ENCODE data around the gene THRAP3. TPM values are rescaled to one million over a fixed set of nuclear protein-coding genes. Genes with fewer than 3 reads are reported as not detected.

The THRAP3 gene
- total and polyA plus RNA-seq, 4 experiments from 2014 or later, result 58.5 to 130 (median 113) TPM

DNA sequence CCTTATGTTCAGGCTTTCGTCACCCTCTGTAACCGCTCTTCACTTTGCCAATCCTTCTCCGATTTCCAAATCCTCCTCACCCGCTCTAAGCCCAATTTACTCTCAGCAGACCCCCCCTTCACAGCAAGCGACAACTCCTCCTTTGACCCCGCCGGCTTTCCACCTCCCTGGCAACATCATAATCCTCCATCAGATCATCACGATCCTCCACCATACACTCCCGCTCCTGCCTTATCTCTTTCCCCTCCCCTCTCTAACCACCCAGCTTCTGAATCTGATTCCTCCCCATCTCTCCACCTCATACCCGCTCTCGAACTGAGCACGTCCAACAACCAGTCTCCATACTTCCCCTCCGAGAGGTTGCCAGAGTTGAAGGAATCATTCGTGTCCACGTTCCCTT, 106.7 kb downstream of the THRAP3 start:
- DNase-seq, result no peak
- no peak overlapping the region for H3K27ac ChIP-seq (ENCODE audit: low read depth, low read length)
- H3K4me3 Mint-ChIP-seq, result peak overlapping the region in 1 of 8 donors; percentile 20
- peaks cover 3 to 6% (median 5%) of the 10 kb centered on the region in 4 donors for H3K4me1 Mint-ChIP-seq
- H3K27ac Mint-ChIP-seq, result peak overlapping the region in 1 of 7 donors; percentile 60
- H3K9me3 Mint-ChIP-seq, result no peaks in the 10 kb centered on the region
- no peak overlapping the region for H3K4me3 ChIP-seq (ENCODE audit: low read length in 2 of 2)
- no peaks in the 10 kb centered on the region for H3K4me1 ChIP-seq (ENCODE audit: insufficient read depth, low read length)
- no peaks in the 10 kb centered on the region for H3K36me3 ChIP-seq (ENCODE audit: insufficient read depth, low read length)
- CTCF ChIA-PET (ENCODE audit: partially characterized antibody), result no interaction called here
- H3K27me3 Mint-ChIP-seq, result no peaks in the 10 kb centered on the region
- intact Hi-C loops (cut with micrococcal nuclease), result no loop called here
- no peaks in the 10 kb centered on the region for H3K36me3 Mint-ChIP-seq
- H3K9me3 ChIP-seq (ENCODE audit: control insufficient read depth in 1 of 2, low read length in 2 of 2), result no peaks in the 10 kb centered on the region
- POLR2A ChIA-PET (ENCODE audit: partially characterized antibody), result no interaction called here
- H3K27me3 ChIP-seq (ENCODE audit: insufficient read depth, low read length), result no peaks in the 10 kb centered on the region

DNA sequence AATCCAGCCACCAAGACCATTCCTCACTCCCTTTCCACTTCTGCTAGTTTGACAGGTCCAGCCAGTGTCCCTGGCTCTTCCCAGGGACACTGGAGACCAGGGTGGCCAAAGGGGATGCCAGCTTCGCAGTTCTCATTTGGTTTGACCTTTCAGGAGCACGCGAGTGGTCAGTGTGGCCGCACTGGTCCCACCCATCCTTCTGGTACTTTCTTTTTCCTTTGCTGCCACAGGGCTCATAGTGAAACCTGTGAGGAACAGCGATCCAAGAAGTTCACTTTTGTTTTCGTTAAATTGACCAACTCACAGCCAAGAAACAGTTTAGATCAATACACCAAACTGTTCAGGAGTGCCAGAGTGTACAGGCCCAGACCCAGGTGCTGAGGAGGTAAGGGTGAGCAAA, 113.6 kb downstream of the THRAP3 start:
- ChIA-PET CTCF (ENCODE audit: partially characterized antibody) (interaction anchor here (1.3 to 1.5 kb wide), 2 partner anchors 29 to 31 kb away, joined by 3 read pairs; no protein-coding TSS in a partner anchor), POLR2A (ENCODE audit: partially characterized antibody) (no interaction called here)
- Histone ChIP-seq H3K4me1 (ENCODE audit: insufficient read depth, low read length) (peaks cover 10% of the 10 kb centered on the region), H3K9me3 (ENCODE audit: control insufficient read depth in 1 of 2, low read length in 2 of 2) (no peaks in the 10 kb centered on the region), H3K36me3 (ENCODE audit: insufficient read depth, low read length) (peaks cover 8% of the 10 kb centered on the region), H3K4me3 (ENCODE audit: low read length in 2 of 2) (no peak overlapping the region), H3K27ac (ENCODE audit: low read depth, low read length) (no peak overlapping the region), H3K27me3 (ENCODE audit: insufficient read depth, low read length) (no peaks in the 10 kb centered on the region)
- H3K27ac Mint-ChIP-seq, result peak overlapping the region in 1 of 7 donors; percentile 44
- peaks cover 19 to 20% of the 10 kb centered on the region in 2 donors for H3K36me3 Mint-ChIP-seq
- peaks cover 5 to 33% (median 18%) of the 10 kb centered on the region in 4 donors for H3K4me1 Mint-ChIP-seq
- H3K27me3 Mint-ChIP-seq, result no peaks in the 10 kb centered on the region
- no peak for DNase-seq
- peaks cover 0 to 2% (median 0%) of the 10 kb centered on the region in 8 donors for H3K9me3 Mint-ChIP-seq
- no peak overlapping the region for H3K4me3 Mint-ChIP-seq
- intact Hi-C loops (cut with micrococcal nuclease), result no loop called here

DNA sequence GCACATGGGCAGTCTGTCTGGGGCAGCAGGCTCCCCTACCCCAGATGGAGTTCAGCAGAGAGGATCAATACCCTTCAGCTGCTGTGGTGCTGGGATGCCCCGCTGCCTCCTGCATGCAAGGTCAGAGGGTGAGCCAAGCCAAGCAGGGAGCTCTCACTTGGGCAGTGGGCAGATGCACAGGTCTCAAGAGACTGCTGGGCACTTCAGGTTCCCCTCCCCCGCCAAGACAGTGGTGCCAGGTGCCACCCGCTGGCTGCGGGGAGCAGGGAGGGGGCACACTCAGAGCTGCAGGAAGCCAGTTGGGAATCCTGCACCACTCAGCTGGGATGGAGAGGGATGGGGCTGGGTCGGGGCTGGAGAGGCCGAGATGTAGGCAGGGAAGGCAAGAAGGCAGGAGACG, 115.0 kb downstream of the THRAP3 start:
- no peak overlapping the region for H3K27ac ChIP-seq (ENCODE audit: low read depth, low read length)
- peaks cover 16% of the 10 kb centered on the region for H3K4me1 ChIP-seq (ENCODE audit: insufficient read depth, low read length)
- Mint-ChIP-seq H3K9me3 (peaks cover 0 to 2% (median 0%) of the 10 kb centered on the region in 8 donors), H3K36me3 (peaks cover 20 to 21% of the 10 kb centered on the region in 2 donors), H3K4me1 (peaks cover 6 to 42% (median 19%) of the 10 kb centered on the region in 4 donors), H3K27ac (peak overlapping the region in 2 of 7 donors; percentile 37), H3K27me3 (no peaks in the 10 kb centered on the region), H3K4me3 (no peak overlapping the region)
- ChIA-PET CTCF (ENCODE audit: partially characterized antibody) (interaction anchor here (1.5 to 6.7 kb wide), 3 partner anchors 28 to 79 kb away, joined by 3 to 122 read pairs (median 88); no protein-coding TSS in a partner anchor), POLR2A (ENCODE audit: partially characterized antibody) (interaction anchor here (0.8 to 1.2 kb wide), 2 partner anchors 58 to 111 kb away, joined by 3 read pairs; partner anchors contain the start of genes LSM10 and OSCP1)
- no peaks in the 10 kb centered on the region for H3K9me3 ChIP-seq (ENCODE audit: control insufficient read depth in 1 of 2, low read length in 2 of 2)
- no peak for DNase-seq
- intact Hi-C loops (cut with micrococcal nuclease), result no loop called here
- no peaks in the 10 kb centered on the region for H3K27me3 ChIP-seq (ENCODE audit: insufficient read depth, low read length)
- peaks cover 15% of the 10 kb centered on the region for H3K36me3 ChIP-seq (ENCODE audit: insufficient read depth, low read length)
- H3K4me3 ChIP-seq (ENCODE audit: low read length in 2 of 2), result no peak overlapping the region

DNA sequence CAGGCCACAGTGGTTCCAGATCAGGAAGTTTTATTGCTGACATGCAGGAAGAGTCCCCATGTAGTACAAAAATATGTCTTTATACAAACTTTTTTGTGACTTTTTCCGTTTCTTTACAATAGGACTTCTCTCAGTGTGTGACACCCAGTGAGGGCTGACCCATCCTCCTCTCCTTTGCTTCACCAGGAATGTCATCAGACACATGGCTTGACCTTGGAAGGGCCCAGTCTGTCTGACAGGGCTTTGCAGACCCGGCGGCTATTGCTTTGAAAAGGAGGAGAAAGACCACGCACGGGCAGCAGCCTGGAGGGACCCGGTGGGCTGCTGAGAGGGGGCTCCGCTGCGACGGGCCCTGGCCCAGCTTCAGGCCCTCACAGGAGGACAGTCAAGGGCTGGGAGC, 115.4 kb downstream of the THRAP3 start:
- intact Hi-C loops (cut with micrococcal nuclease), result no loop called here
- Mint-ChIP-seq H3K4me3 (no peak overlapping the region), H3K27ac (peak overlapping the region in 2 of 7 donors; percentile 37), H3K27me3 (no peaks in the 10 kb centered on the region), H3K4me1 (peaks cover 6 to 42% (median 20%) of the 10 kb centered on the region in 4 donors), H3K36me3 (peaks cover 20 to 25% of the 10 kb centered on the region in 2 donors), H3K9me3 (peaks cover 0 to 2% (median 0%) of the 10 kb centered on the region in 8 donors)
- ChIA-PET CTCF (ENCODE audit: partially characterized antibody) (interaction anchor here (5.7 to 6.7 kb wide), 2 partner anchors 28 to 78 kb away, joined by 88 to 122 read pairs; no protein-coding TSS in a partner anchor), POLR2A (ENCODE audit: partially characterized antibody) (interaction anchor here (0.8 kb wide), 1 partner anchor 111 kb away, joined by 3 read pairs; the partner anchor contains the start of gene OSCP1)
- peaks cover 19% of the 10 kb centered on the region for H3K36me3 ChIP-seq (ENCODE audit: insufficient read depth, low read length)
- DNase-seq, result no peak
- H3K27me3 ChIP-seq (ENCODE audit: insufficient read depth, low read length), result no peaks in the 10 kb centered on the region
- no peak overlapping the region for H3K27ac ChIP-seq (ENCODE audit: low read depth, low read length)
- peaks cover 16% of the 10 kb centered on the region for H3K4me1 ChIP-seq (ENCODE audit: insufficient read depth, low read length)
- no peak overlapping the region for H3K4me3 ChIP-seq (ENCODE audit: low read length in 2 of 2)
- H3K9me3 ChIP-seq (ENCODE audit: control insufficient read depth in 1 of 2, low read length in 2 of 2), result no peaks in the 10 kb centered on the region

DNA sequence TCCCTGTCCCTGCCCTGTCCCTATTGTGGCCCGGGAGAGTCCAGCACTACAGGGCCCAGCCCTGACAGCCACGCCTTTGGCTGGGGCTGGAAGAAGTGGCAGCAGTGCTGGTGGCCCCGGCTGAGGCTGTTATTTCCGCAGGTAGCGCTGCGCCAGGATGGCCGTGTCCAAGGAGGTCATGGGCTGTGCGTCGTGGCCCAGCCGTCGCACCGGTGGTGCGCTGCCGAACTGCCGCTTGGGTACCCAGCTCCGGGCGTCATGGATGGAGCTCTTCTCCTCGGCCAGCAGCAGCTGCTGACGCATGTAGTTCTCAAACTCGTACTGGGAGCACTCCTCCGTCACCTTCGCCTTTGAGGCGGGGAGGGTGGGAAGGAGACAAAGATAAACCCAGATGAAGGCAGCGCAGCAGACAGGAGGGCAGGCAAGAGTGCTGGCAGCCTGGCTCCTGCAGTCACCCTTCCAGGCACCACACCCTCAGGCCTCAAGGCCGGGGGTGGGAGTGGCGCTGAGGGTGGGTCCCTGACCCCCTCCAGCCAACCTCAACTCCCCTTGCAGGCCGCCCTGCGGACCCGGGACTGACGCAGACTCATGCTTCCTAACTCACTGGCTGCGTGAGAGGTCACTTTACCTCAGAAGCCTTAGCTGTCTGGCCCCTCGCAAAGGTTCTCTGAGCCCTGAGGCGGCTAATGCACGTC, 117.5 kb downstream of the THRAP3 start:
- H3K27ac ChIP-seq (ENCODE audit: low read depth, low read length), result no peak overlapping the region
- POLR2A ChIA-PET (ENCODE audit: partially characterized antibody), result interaction anchor here (0.6 to 1.6 kb wide), 8 partner anchors 27 to 109 kb away, joined by 3 to 13 read pairs (median 5); partner anchors contain the start of gene OSCP1
- Mint-ChIP-seq H3K4me3 (no peak overlapping the region), H3K27ac (no peak overlapping the region), H3K36me3 (peaks cover 24 to 39% of the 10 kb centered on the region in 2 donors), H3K9me3 (peaks cover 0 to 2% (median 0%) of the 10 kb centered on the region in 8 donors), H3K27me3 (no peaks in the 10 kb centered on the region), H3K4me1 (peaks cover 6 to 47% (median 22%) of the 10 kb centered on the region in 4 donors)
- no peaks in the 10 kb centered on the region for H3K9me3 ChIP-seq (ENCODE audit: control insufficient read depth in 1 of 2, low read length in 2 of 2)
- no peak overlapping the region for H3K4me3 ChIP-seq (ENCODE audit: low read length in 2 of 2)
- CTCF ChIA-PET (ENCODE audit: partially characterized antibody), result interaction anchor here (0.6 to 6.7 kb wide), 31 partner anchors 9 to 128 kb away, joined by 3 to 122 read pairs (median 5); partner anchors contain the start of genes LSM10, OSCP1 and STK40
- intact Hi-C loops (cut with micrococcal nuclease), result loop anchor here (1.0 kb wide), 2 partner anchors 28 to 79 kb away; no protein-coding TSS in a partner anchor
- H3K27me3 ChIP-seq (ENCODE audit: insufficient read depth, low read length), result no peaks in the 10 kb centered on the region
- H3K4me1 ChIP-seq (ENCODE audit: insufficient read depth, low read length), result peaks cover 16% of the 10 kb centered on the region
- peaks cover 33% of the 10 kb centered on the region for H3K36me3 ChIP-seq (ENCODE audit: insufficient read depth, low read length)
- DNase-seq, result no peak

DNA sequence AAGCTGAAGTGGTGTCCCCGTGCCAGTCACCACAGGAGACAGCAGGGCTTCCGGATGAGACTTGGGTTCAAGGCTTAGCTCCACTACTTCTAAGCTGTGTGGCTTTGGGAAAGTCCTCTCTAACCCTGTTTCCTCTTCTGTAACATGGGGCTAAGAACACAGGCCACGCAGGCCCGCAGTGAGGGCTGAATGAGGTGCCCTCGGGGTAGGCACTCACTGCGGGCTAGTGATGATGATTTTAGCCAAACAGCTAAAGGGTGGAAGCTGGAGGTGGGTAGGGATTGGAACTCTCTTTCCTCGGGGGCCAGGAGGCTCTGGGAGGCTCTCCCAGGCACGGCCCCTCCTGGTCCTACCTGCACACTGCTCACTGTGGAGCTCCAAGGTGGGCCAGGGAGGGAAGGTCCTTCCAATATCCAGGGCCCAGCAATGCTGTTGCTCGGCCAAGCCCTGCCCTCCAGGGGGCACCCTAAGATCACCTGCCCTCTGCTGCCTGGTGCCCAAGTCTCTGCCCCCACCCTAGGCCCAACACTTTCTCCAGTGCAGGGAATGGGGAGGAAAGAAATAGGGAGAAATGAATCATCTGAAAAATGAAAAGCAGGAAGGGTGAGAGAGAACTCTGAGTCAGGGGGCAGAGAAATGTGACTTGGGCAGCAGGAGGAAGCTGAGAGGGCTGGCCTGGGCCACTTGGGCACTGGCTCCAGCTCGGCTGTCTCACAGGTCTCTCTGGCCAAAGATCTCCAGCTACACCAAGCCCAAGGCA, 118.4 kb downstream of the THRAP3 start:
- CTCF ChIA-PET (ENCODE audit: partially characterized antibody), result interaction anchor here (0.6 to 6.7 kb wide), 39 partner anchors 8 to 193 kb away, joined by 3 to 122 read pairs (median 4); partner anchors contain the start of genes LSM10, OSCP1, STK40 and TRAPPC3
- H3K27me3 ChIP-seq (ENCODE audit: insufficient read depth, low read length), result no peaks in the 10 kb centered on the region
- POLR2A ChIA-PET (ENCODE audit: partially characterized antibody), result interaction anchor here (0.6 to 1.6 kb wide), 13 partner anchors 9 to 1517 kb away, joined by 3 to 13 read pairs (median 4); partner anchors contain the start of genes MTF1 and OSCP1
- no peak overlapping the region for H3K4me3 ChIP-seq (ENCODE audit: low read length in 2 of 2)
- Mint-ChIP-seq H3K9me3 (peaks cover 0 to 2% (median 0%) of the 10 kb centered on the region in 8 donors), H3K36me3 (peaks cover 31 to 47% of the 10 kb centered on the region in 2 donors), H3K4me1 (peaks cover 6 to 51% (median 19%) of the 10 kb centered on the region in 4 donors), H3K27ac (peak overlapping the region in 5 of 7 donors; percentile 33 to 78 (median 43)), H3K4me3 (peak overlapping the region in 1 of 8 donors; percentile 35), H3K27me3 (no peaks in the 10 kb centered on the region)
- no peak overlapping the region for H3K27ac ChIP-seq (ENCODE audit: low read depth, low read length)
- H3K9me3 ChIP-seq (ENCODE audit: control insufficient read depth in 1 of 2, low read length in 2 of 2), result no peaks in the 10 kb centered on the region
- peaks cover 16% of the 10 kb centered on the region for H3K4me1 ChIP-seq (ENCODE audit: insufficient read depth, low read length)
- H3K36me3 ChIP-seq (ENCODE audit: insufficient read depth, low read length), result peaks cover 40% of the 10 kb centered on the region
- intact Hi-C loops (cut with micrococcal nuclease), result loop anchor here (1.0 kb wide), 2 partner anchors 27 to 78 kb away; no protein-coding TSS in a partner anchor
- peak in 4 of 5 donors; percentile 53 to 65 (median 58) for DNase-seq
